HCT116 (cell line): ENCODE data around the gene KANK4. TPM values are rescaled to one million over a fixed set of nuclear protein-coding genes. Genes with fewer than 3 reads are reported as not detected.
"Not testable (repeated sequence)": the region's sequence is repeated elsewhere in the genome, so short reads cannot be mapped to it uniquely, and the experiment has no call there.

Experiments used
- ATAC-seq: fragments of 200-7000 bp; cut with Tn5 transposase; 2 replicates; pipeline ENCODE4 v1.9.1; 2020; ENCODE audit warnings: mild to moderate bottlenecking, moderate library complexity
- BruUV-seq: library from RNA; stranded (reverse); fragments of 400-500 nt; replicated peaks from 2 replicates; lab custom pipeline; 2021; lab: Mats Ljungman, UMichigan
- CTCF ChIA-PET: fragments of 300-600 bp; sonication (Branson Sonifier 250); formaldehyde crosslinking; loops from one replicate; lab custom pipeline; 2021; ENCODE audit warnings: antibody characterized with exemption; lab: Charles Lee
- POLR2A ChIA-PET: fragments of 300-600, 350-600 bp; sonication (Branson Sonifier 250); formaldehyde crosslinking; loops from one replicate; lab custom pipeline; 2021; ENCODE audit warnings: antibody characterized with exemption; lab: Charles Lee
- RAD21 ChIA-PET, 2 experiments: fragments of 300-600 bp; sonication (Branson Sonifier 250); formaldehyde crosslinking; loops; one replicate each; lab custom pipeline; 2023; ENCODE audit warnings: low total read pairs in 2 of 2; ENCODE audit not compliant: uncharacterized antibody in 2 of 2, unreplicated experiment in 2 of 2, low non-redundant PET in 1 of 2; lab: Charles Lee
- DNase-seq: peaks from one replicate; pipeline ENCODE4 v3.0.0-alpha.2; 2010; ENCODE audit warnings: low read depth, low spot score
- H2AFZ ChIP-seq: fragments of 200-600 bp; shearing (Covaris generic), sonication (generic); 2 replicates; pipeline ENCODE4 v1.6.1; 2017; ENCODE audit warnings: low read depth, mixed run types, mixed read lengths, antibody characterized with exemption, low read length; ENCODE audit not compliant: poor library complexity, severe bottlenecking
- H3K27ac ChIP-seq: 2 replicates; pipeline ENCODE4 v1.5.1; 2012; ENCODE audit warnings: low read depth, low read length
- H3K27me3 ChIP-seq: fragments of 200-600 bp; sonication (generic); 2 replicates; pipeline ENCODE4 v1.6.1; 2016; ENCODE audit warnings: mixed run types, low read length, mixed read lengths; ENCODE audit not compliant: insufficient read depth
- H3K36me3 ChIP-seq, 2 experiments: fragments of 200-500 bp in 1 of 2; fragments of 200-600 bp in 1 of 2; sonication (Bioruptor generic) in 1 of 2; sonication (generic) in 1 of 2; 2 replicates each; pipeline versions ENCODE4 v1.5.1 to v1.6.1; 2014 to 2016; ENCODE audit warnings: low read length in 2 of 2, inconsistent platforms in 1 of 2, mixed read lengths in 1 of 2, mixed run types in 1 of 2; ENCODE audit not compliant: insufficient read depth in 2 of 2, control insufficient read depth in 1 of 2
- H3K4me1 ChIP-seq, 2 experiments: fragments of 200-600 bp in 1 of 2; sonication (generic) in 1 of 2; 2 replicates each; pipeline versions ENCODE4 v1.5.1 to v1.6.1; 2012 to 2017; ENCODE audit warnings: low read length in 2 of 2, inconsistent platforms in 1 of 2, mild to moderate bottlenecking in 1 of 2, mixed read lengths in 1 of 2, mixed run types in 1 of 2, moderate library complexity in 1 of 2; ENCODE audit not compliant: insufficient read depth in 2 of 2, control insufficient read depth in 1 of 2
- H3K4me2 ChIP-seq: fragments of 200-600 bp; sonication (generic); 2 replicates; pipeline ENCODE4 v1.6.1; 2017; ENCODE audit warnings: mixed run types, low read length, mixed read lengths
- H3K4me3 ChIP-seq, 2 experiments: fragments of 200-600 bp in 1 of 2; sonication (generic) in 1 of 2; replicated peaks in 1 of 2; 2 replicates each; pipeline ENCODE4 v1.5.1; 2011 to 2016; ENCODE audit warnings: low read length in 2 of 2, control low read depth in 1 of 2, low read depth in 1 of 2, mild to moderate bottlenecking in 1 of 2, mixed read lengths in 1 of 2, mixed run types in 1 of 2
- H3K79me2 ChIP-seq: fragments of 200-600 bp; sonication (generic); 2 replicates; pipeline ENCODE4 v1.6.1; 2017; ENCODE audit warnings: mild to moderate bottlenecking, mixed run types, low read length, moderate library complexity, mixed read lengths; ENCODE audit not compliant: insufficient read depth
- H3K9ac ChIP-seq: fragments of 200-600 bp; sonication (generic); 2 replicates; pipeline ENCODE4 v1.6.1; 2016; ENCODE audit warnings: low read length, mixed read lengths
- H3K9me2 ChIP-seq: fragments of 200-600 bp; sonication (generic), shearing (Covaris generic); 2 replicates; pipeline ENCODE4 v1.6.1; 2017; ENCODE audit warnings: mixed run types, mild to moderate bottlenecking, moderate library complexity; ENCODE audit not compliant: insufficient read depth
- H3K9me3 ChIP-seq, 2 experiments: fragments of 200-500 bp in 1 of 2; fragments of 200-600 bp in 1 of 2; sonication (Bioruptor generic) in 1 of 2; sonication (generic) in 1 of 2; 2 replicates each; pipeline ENCODE4 v1.6.1; 2014 to 2017; ENCODE audit warnings: low read length in 2 of 2, mixed read lengths in 2 of 2, inconsistent platforms in 1 of 2, low read depth in 1 of 2, mild to moderate bottlenecking in 1 of 2, mixed run types in 1 of 2, moderate library complexity in 1 of 2; ENCODE audit not compliant: control insufficient read depth in 1 of 2, insufficient read depth in 1 of 2
- H4K20me1 ChIP-seq: fragments of 200-600 bp; sonication (generic), shearing (Covaris generic); 2 replicates; pipeline ENCODE4 v1.6.1; 2017; ENCODE audit warnings: mixed run types, mild to moderate bottlenecking, moderate library complexity; ENCODE audit not compliant: insufficient read depth
- CBX3 ChIP-seq: IDR thresholded peaks from 2 replicates; pipeline ENCODE4 v1.6.1; 2012; ENCODE audit warnings: low read depth
- CEBPB ChIP-seq: IDR thresholded peaks from 2 replicates; pipeline ENCODE4 v1.6.1; 2012; ENCODE audit warnings: low read depth
- EZH2 ChIP-seq: fragments of 200-600 bp; sonication (generic); IDR thresholded peaks from 2 replicates; pipeline ENCODE4 v1.6.1; 2017; ENCODE audit warnings: antibody characterized with exemption, mixed run types
- FOSL1 ChIP-seq: IDR thresholded peaks from 2 replicates; pipeline ENCODE4 v1.6.1; 2012; ENCODE audit warnings: low read depth
- POLR2A ChIP-seq: IDR thresholded peaks from 2 replicates; pipeline ENCODE4 v1.7.0; 2011; ENCODE audit warnings: borderline replicate concordance; ENCODE audit not compliant: insufficient read depth, insufficient read length; ENCODE audit errors: extremely low read depth
- REST ChIP-seq: IDR thresholded peaks from 2 replicates; pipeline ENCODE4 v1.6.1; 2012; ENCODE audit warnings: low read depth
- SP1 ChIP-seq: IDR thresholded peaks from 2 replicates; pipeline ENCODE4 v1.6.1; 2012; ENCODE audit warnings: low read depth
- SRF ChIP-seq: IDR thresholded peaks from 2 replicates; pipeline ENCODE4 v1.6.1; 2012; ENCODE audit warnings: low read depth
- intact Hi-C: fragments of 100-400 bp; cut with micrococcal nuclease; formaldehyde crosslinking; loops from 2 replicates; pipeline ENCODE4 v1.10.0; 2022
- total RNA-seq: library from RNA; stranded (reverse); gene quantifications from one replicate; pipeline ENCODE4 v1.2.1, GENCODE V29; 2021; ENCODE audit not compliant: unreplicated experiment

Gene KANK4
- total RNA-seq, 1 experiment from 2014 or later: not detected

- Histone ChIP-seq H3K9me2 (no peaks in the 10 kb centered on the region), H4K20me1 (no peaks in the 10 kb centered on the region), H3K4me1 (peaks cover 0 to 6% of the 10 kb centered on the region in 2 experiments; a peak in 1 of 4 replicates), H3K9me3 (no peaks in the 10 kb centered on the region), H3K36me3 (no peaks in the 10 kb centered on the region), H3K9ac (no peak overlapping the region), H2AFZ (no peak overlapping the region), H3K27me3 (no peaks in the 10 kb centered on the region), H3K4me2 (no peak overlapping the region), H3K4me3 (no peak overlapping the region), H3K27ac (no peak overlapping the region), H3K79me2 (no peaks in the 10 kb centered on the region)
- POLR2A ChIA-PET: no interaction called here
- TF ChIP-seq SP1 (no peak), EZH2 (no peak)
- intact Hi-C loops: no loop called here
- DNase-seq (no peak), ATAC-seq (no peak)
- BruUV-seq: no TSS peak
- CTCF ChIA-PET: no interaction called here
- RAD21 ChIA-PET: no interaction called here
Observed at GRCh38 chr1:62247391-62248168, 71.7 kb downstream of the KANK4 start.

GRCh38 chr1:62245201-62245600, 74.0 kb downstream of the KANK4 start:
- ChIA-PET POLR2A (no interaction called here), CTCF (interaction anchor here (1.4 kb wide), 1 partner anchor 70 kb away, joined by 3 read pairs; no protein-coding TSS in a partner anchor)
- peaks cover 0 to 6% of the 10 kb centered on the region in 2 experiments; a peak in 1 of 4 replicates for H3K4me1 ChIP-seq
- no peak overlapping the region for H3K9ac ChIP-seq
- peak; percentile 64; the same call in 1 of the 2 replicates for ATAC-seq
- TF ChIP-seq REST: no peak
- TF ChIP-seq POLR2A: no peak
- TF ChIP-seq CBX3: 0 out of 2 replicates have a peak, but pooled peaks have one; percentile 15
- no peak for TF ChIP-seq EZH2
- TF ChIP-seq SRF: no peak
- no peak for TF ChIP-seq SP1
- TF ChIP-seq FOSL1: no peak
- TF ChIP-seq CEBPB: no peak
- TF ChIP-seq, all 23 proteins: peak for 1
- H3K79me2 ChIP-seq: no peaks in the 10 kb centered on the region
- H3K4me2 ChIP-seq: no peak overlapping the region
- H3K36me3 ChIP-seq: no peaks in the 10 kb centered on the region
- DNase-seq: no peak
- H3K4me3 ChIP-seq: no peak overlapping the region
- RAD21 ChIA-PET: no interaction called here
- no peaks in the 10 kb centered on the region for H3K9me2 ChIP-seq
- H4K20me1 ChIP-seq: no peaks in the 10 kb centered on the region
- H2AFZ ChIP-seq: no peak overlapping the region
- H3K27ac ChIP-seq: no peak overlapping the region
- intact Hi-C loops: no loop called here
- no peaks in the 10 kb centered on the region for H3K27me3 ChIP-seq
- H3K9me3 ChIP-seq: no peaks in the 10 kb centered on the region
- no TSS peak for BruUV-seq

- H3K27ac ChIP-seq, H3K36me3 ChIP-seq, BruUV-seq, RAD21 ChIA-PET, ATAC-seq, POLR2A ChIA-PET, H3K4me1 ChIP-seq, H2AFZ ChIP-seq, intact Hi-C loops, H3K79me2 ChIP-seq, DNase-seq, H4K20me1 ChIP-seq, H3K4me3 ChIP-seq, H3K4me2 ChIP-seq, H3K9me3 ChIP-seq, H3K9ac ChIP-seq, H3K9me2 ChIP-seq, H3K27me3 ChIP-seq: not testable (repeated sequence)
- CTCF ChIA-PET: interaction anchor here (1.4 kb wide), 1 partner anchor 69 kb away, joined by 3 read pairs; no protein-coding TSS in a partner anchor
Observed at GRCh38 chr1:62244380-62244779, 74.9 kb downstream of the KANK4 start.
